BLaER1 treated with 17β-estradiol and CSF1 and Interleukin-3, amounts not matched to agents 10 nM and 100 nM (cell line): ENCODE measurements around the gene TRPC4.

Experiments used
- H3K27ac ChIP-seq, 11 experiments: shearing (Covaris generic); formaldehyde crosslinking; 2 replicates each; pipeline ENCODE4 v1.8.1; 2022
- H3K27me3 ChIP-seq, 11 experiments: shearing (Covaris generic); formaldehyde crosslinking; 2 replicates each; pipeline ENCODE4 v1.8.1; 2022
- H3K36me3 ChIP-seq, 11 experiments: shearing (Covaris generic); formaldehyde crosslinking; 2 replicates each; pipeline ENCODE4 v1.8.1; 2022
- H3K4me1 ChIP-seq, 10 experiments: shearing (Covaris generic); formaldehyde crosslinking; 2 replicates each; pipeline ENCODE4 v1.8.1; 2022
- H3K4me2 ChIP-seq, 11 experiments: shearing (Covaris generic); formaldehyde crosslinking; 2 replicates each; pipeline ENCODE4 v1.8.1; 2022
- H3K4me3 ChIP-seq, 10 experiments: shearing (Covaris generic); formaldehyde crosslinking; 2 replicates each; pipeline ENCODE4 v1.8.1; 2022
- H3K9ac ChIP-seq, 11 experiments: shearing (Covaris generic); formaldehyde crosslinking; 2 replicates each; pipeline ENCODE4 v1.8.1; 2022
- H3K9me3 ChIP-seq, 11 experiments: shearing (Covaris generic); formaldehyde crosslinking; replicated peaks in 1 of 11; 2 replicates each; pipeline ENCODE4 v1.8.1; 2022
- H4K20me1 ChIP-seq, 11 experiments: shearing (Covaris generic); formaldehyde crosslinking; 2 replicates each; pipeline ENCODE4 v1.8.1; 2022
- Cebpa-rat ChIP-seq, 11 experiments: shearing (Covaris generic); IDR thresholded peaks; 2 replicates each; pipeline ENCODE4 v1.8.1; 2022

TRPC4 gene

DNA sequence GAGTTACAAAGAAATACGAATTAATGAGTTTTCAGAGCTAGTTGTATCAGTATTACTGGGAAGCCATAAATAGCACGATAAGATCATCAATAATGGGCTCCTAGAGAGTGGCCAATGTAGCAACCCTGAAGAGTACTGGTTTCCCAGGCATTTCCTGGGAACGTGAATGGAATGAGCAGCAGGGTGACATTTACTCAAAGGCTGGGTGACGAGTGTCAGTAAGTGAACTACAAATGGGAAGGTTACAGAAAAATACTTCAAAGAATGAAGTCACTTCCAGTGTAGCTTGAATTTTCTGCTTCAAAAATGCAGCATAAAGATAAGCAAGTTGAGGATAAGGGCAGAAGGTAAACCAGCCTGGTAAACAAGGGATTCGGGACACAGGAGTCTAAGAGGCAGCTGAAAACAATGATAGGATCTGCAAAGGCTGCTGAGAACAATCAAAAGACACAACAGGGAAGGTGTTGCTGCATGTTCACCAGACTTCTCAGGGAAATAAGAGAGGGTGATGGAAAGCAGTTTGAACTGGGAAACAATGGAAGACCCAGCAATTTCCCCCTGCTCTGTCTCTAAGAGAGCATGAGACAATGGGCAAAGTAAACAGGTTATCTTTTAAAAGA is 222.4 kb downstream of the TRPC4 start:
- H3K27me3 ChIP-seq = no peaks in the 10 kb centered on the region
- no peak overlapping the region for H3K4me3 ChIP-seq
- H3K27ac ChIP-seq = no peak overlapping the region
- no peaks in the 10 kb centered on the region for H4K20me1 ChIP-seq
- no peak for TF ChIP-seq Cebpa-rat (IDR thresholded peaks at IDR 0.05)
- no peaks in the 10 kb centered on the region for H3K4me1 ChIP-seq
- H3K4me2 ChIP-seq = no peak overlapping the region
- H3K9ac ChIP-seq = no peak overlapping the region
- H3K9me3 ChIP-seq = no peaks in the 10 kb centered on the region
- no peaks in the 10 kb centered on the region for H3K36me3 ChIP-seq

- Histone ChIP-seq H3K4me1 (no peaks in the 10 kb centered on the region), H3K9ac (no peak overlapping the region), H3K4me3 (no peak overlapping the region), H3K9me3 (no peaks in the 10 kb centered on the region), H3K4me2 (no peak overlapping the region), H4K20me1 (no peaks in the 10 kb centered on the region), H3K27ac (no peak overlapping the region), H3K36me3 (no peaks in the 10 kb centered on the region), H3K27me3 (no peaks in the 10 kb centered on the region)
- TF ChIP-seq Cebpa-rat (IDR thresholded peaks at IDR 0.05) = no peak
These were observed 223.0 kb downstream of the TRPC4 start for GRCh38 chr13:37646531-37646930.

GRCh38 chr13:37645181-37645740 is 224.3 kb downstream of the TRPC4 start:
- Histone ChIP-seq H4K20me1 (no peaks in the 10 kb centered on the region), H3K9ac (no peak overlapping the region), H3K4me2 (no peak overlapping the region), H3K27ac (no peak overlapping the region), H3K27me3 (no peaks in the 10 kb centered on the region), H3K4me1 (no peaks in the 10 kb centered on the region), H3K4me3 (no peak overlapping the region), H3K9me3 (no peaks in the 10 kb centered on the region), H3K36me3 (no peaks in the 10 kb centered on the region)
- no peak for TF ChIP-seq Cebpa-rat (IDR thresholded peaks at IDR 0.05)

DNA sequence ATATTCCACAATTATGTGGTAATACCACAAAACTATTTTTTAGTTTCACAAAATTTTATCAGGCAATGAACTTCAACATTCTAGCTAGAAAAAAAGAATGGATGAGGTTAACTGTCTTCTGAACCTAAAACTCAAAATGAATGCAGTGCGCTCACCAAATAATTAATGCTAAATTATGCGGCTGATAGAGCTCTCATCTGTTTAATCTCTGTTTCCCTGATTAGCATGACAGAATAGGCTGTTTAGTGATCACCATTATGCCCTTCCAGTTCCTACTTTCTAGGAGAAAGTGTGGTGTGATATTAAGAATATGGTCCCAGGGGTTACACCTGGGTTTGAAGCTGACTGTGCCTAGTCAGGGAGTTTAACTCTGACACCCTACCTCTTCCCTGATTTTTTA is 228.2 kb downstream of the TRPC4 start:
- Histone ChIP-seq H3K4me1 (no peaks in the 10 kb centered on the region), H3K4me3 (no peak overlapping the region)
- no peak for TF ChIP-seq Cebpa-rat (IDR thresholded peaks at IDR 0.05)

DNA sequence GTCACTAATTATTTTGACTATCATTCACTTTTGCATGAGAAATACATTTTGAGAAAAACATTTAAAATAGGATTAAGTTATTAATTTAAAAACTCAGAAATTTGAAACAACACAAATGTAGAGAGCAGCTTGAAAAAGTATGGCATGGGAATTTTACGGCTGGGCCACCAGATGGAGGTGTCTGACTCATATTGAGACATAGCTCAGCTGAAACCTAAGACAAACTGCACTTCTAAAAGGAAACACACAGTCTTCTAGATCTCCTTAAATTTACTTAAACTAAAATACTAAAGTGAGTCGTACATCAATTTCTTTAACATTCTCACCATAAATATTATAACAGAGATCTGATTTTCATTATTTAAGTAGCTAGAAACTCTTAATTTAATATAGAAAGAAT is 229.1 kb downstream of the TRPC4 start:
- H3K9ac ChIP-seq = no peak overlapping the region
- no peak overlapping the region for H3K27ac ChIP-seq
- H3K27me3 ChIP-seq = no peaks in the 10 kb centered on the region
- no peaks in the 10 kb centered on the region for H3K9me3 ChIP-seq
- H3K4me3 ChIP-seq = no peak overlapping the region
- no peak overlapping the region for H3K4me2 ChIP-seq
- no peaks in the 10 kb centered on the region for H3K36me3 ChIP-seq
- no peaks in the 10 kb centered on the region for H3K4me1 ChIP-seq
- no peaks in the 10 kb centered on the region for H4K20me1 ChIP-seq
- TF ChIP-seq Cebpa-rat (IDR thresholded peaks at IDR 0.05) = no peak

More for the DNA sequence above, 228.2 kb downstream of the TRPC4 start:
- Histone ChIP-seq H4K20me1 (no peaks in the 10 kb centered on the region), H3K9me3 (no peaks in the 10 kb centered on the region), H3K27ac (no peak overlapping the region), H3K36me3 (no peaks in the 10 kb centered on the region), H3K9ac (no peak overlapping the region), H3K27me3 (no peaks in the 10 kb centered on the region), H3K4me2 (no peak overlapping the region)

DNA sequence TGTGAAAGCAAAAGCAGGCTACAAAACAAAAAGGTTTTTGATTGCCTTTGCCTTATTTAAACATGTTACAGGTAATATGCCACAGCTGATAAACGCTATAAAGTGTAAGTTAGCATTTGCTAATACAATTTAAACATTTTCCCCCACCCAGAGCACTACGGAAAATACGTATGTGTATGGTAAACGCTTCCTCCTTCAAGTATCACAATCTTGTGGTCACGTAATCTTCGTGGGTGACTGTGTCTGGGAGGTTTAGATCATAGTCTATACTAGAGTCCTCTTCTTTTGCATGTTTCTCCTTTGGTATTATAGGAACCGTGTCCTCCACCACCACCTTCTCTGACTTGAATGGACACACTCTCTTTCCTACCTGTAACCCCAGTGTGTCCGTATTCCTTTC is 232.9 kb downstream of the TRPC4 start:
- H3K36me3 ChIP-seq = no peaks in the 10 kb centered on the region
- no peak overlapping the region for H3K4me3 ChIP-seq
- no peaks in the 10 kb centered on the region for H3K9me3 ChIP-seq
- no peak overlapping the region for H3K4me2 ChIP-seq
- no peak overlapping the region for H3K9ac ChIP-seq
- no peaks in the 10 kb centered on the region for H4K20me1 ChIP-seq
- no peak overlapping the region for H3K27ac ChIP-seq
- no peak for TF ChIP-seq Cebpa-rat (IDR thresholded peaks at IDR 0.05)
- no peaks in the 10 kb centered on the region for H3K4me1 ChIP-seq
- no peaks in the 10 kb centered on the region for H3K27me3 ChIP-seq

DNA sequence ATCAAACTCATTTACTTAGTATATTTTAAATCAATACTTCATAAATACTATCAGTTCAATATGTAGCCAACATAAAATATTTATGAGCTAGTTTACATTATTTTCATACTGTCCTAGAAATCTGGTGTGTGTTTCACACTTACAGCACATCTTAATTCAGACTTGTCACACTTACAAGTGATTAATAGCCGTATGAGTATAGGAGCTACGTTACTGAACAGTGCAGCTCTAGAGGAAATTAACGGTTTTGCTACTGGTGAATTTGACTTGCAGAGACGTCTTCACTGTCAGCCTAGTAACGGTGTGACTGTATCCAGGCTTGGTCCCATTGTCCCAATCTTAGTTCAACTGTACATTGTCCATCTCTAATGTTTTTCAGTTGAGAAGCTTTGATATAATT is 237.3 kb downstream of the TRPC4 start:
- Histone ChIP-seq H3K36me3 (no peaks in the 10 kb centered on the region), H3K4me1 (no peaks in the 10 kb centered on the region), H3K4me2 (no peak overlapping the region), H3K27ac (no peak overlapping the region), H3K9me3 (peaks cover 0 to 10% (median 0%) of the 10 kb centered on the region in 11 experiments; a peak in 5 of 22 replicates), H4K20me1 (no peaks in the 10 kb centered on the region), H3K27me3 (no peaks in the 10 kb centered on the region), H3K9ac (no peak overlapping the region), H3K4me3 (no peak overlapping the region)
- no peak for TF ChIP-seq Cebpa-rat (IDR thresholded peaks at IDR 0.05)

GRCh38 chr13:37627428-37627827 is 242.1 kb downstream of the TRPC4 start:
- Histone ChIP-seq H3K27me3 (no peaks in the 10 kb centered on the region), H3K36me3 (no peaks in the 10 kb centered on the region)

DNA sequence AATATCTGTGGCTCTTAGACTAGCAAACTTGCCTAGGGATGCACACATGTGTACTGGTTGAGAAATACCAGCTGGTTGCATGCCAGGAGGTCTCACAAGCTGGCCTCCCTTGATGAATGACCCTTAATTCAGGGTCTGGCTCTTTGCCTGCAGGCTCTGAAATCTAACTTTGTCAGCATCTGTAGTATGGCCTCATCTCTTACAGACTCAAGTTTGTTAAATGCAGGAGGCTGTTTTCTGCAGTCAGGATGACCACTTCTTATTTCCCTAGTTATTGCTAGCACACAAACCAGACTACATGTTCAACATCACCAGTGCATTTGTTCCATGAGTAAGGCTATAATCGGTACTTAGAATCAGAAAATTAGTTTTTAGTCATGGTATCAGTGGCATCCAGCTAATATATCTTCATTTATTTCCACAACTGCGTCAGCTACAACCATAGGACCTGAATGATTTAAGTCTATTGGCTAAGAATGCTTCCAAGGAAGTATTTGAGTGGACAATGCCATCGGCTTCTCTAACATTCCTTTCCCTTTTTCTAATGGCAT is 247.7 kb downstream of the TRPC4 start:
- Histone ChIP-seq H3K9ac (no peak overlapping the region), H3K36me3 (no peaks in the 10 kb centered on the region), H3K4me1 (peaks cover 0 to 8% (median 7%) of the 10 kb centered on the region in 10 experiments; a peak in 12 of 20 replicates), H3K4me3 (no peak overlapping the region), H3K4me2 (no peak overlapping the region), H3K27ac (no peak overlapping the region), H3K9me3 (no peaks in the 10 kb centered on the region), H4K20me1 (no peaks in the 10 kb centered on the region), H3K27me3 (no peaks in the 10 kb centered on the region)
- no peak for TF ChIP-seq Cebpa-rat (IDR thresholded peaks at IDR 0.05)

More at GRCh38 chr13:37627428-37627827, 242.1 kb downstream of the TRPC4 start:
- Histone ChIP-seq H4K20me1 (no peaks in the 10 kb centered on the region), H3K9me3 (peaks cover 0 to 10% (median 0%) of the 10 kb centered on the region in 11 experiments; a peak in 5 of 22 replicates), H3K4me3 (no peak overlapping the region), H3K27ac (no peak overlapping the region), H3K9ac (no peak overlapping the region), H3K4me2 (no peak overlapping the region), H3K4me1 (no peaks in the 10 kb centered on the region)
- TF ChIP-seq Cebpa-rat (IDR thresholded peaks at IDR 0.05) = no peak

GRCh38 chr13:37618554-37618953 is 251.0 kb downstream of the TRPC4 start:
- Histone ChIP-seq H3K4me1 (peaks cover 0 to 12% (median 9%) of the 10 kb centered on the region in 10 experiments; a peak in 12 of 20 replicates), H3K27me3 (no peaks in the 10 kb centered on the region), H3K36me3 (no peaks in the 10 kb centered on the region), H3K9me3 (no peaks in the 10 kb centered on the region), H3K4me3 (no peak overlapping the region), H3K4me2 (no peak overlapping the region), H3K9ac (no peak overlapping the region), H4K20me1 (no peaks in the 10 kb centered on the region), H3K27ac (no peak overlapping the region)
- no peak for TF ChIP-seq Cebpa-rat (IDR thresholded peaks at IDR 0.05)
